Measurements from ENCODE around the gene MAML2.

DNA sequence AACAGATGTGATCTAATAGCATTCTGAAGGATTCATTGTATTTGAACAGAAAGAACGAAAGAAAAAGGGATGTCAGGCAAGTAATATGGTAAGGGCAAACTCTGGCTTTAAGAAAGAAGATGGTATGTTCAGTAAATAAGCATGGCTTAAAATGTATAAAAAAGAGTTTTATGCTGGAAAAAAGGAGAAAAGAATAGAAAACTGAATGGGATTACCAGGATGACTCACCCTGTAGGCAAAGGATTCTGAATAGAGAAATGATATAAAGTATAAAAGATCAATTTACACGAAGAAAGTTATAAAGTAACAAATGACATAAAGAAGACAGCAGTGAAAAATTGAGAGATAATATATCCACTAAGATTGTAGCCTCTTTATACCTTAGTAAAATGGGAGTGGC lies 42.2 kb upstream of the MAML2 start:
- TF ChIP-seq, protein P1, sequence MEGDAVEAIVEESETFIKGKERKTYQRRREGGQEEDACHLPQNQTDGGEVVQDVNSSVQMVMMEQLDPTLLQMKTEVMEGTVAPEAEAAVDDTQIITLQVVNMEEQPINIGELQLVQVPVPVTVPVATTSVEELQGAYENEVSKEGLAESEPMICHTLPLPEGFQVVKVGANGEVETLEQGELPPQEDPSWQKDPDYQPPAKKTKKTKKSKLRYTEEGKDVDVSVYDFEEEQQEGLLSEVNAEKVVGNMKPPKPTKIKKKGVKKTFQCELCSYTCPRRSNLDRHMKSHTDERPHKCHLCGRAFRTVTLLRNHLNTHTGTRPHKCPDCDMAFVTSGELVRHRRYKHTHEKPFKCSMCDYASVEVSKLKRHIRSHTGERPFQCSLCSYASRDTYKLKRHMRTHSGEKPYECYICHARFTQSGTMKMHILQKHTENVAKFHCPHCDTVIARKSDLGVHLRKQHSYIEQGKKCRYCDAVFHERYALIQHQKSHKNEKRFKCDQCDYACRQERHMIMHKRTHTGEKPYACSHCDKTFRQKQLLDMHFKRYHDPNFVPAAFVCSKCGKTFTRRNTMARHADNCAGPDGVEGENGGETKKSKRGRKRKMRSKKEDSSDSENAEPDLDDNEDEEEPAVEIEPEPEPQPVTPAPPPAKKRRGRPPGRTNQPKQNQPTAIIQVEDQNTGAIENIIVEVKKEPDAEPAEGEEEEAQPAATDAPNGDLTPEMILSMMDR (IDR thresholded peaks at IDR 0.05): no peak
- TF ChIP-seq EZH2phosphoT487 (IDR thresholded peaks at IDR 0.05): no peak

All from neural progenitor cell (in vitro differentiated cells).